Activated CD4-positive, alpha-beta T cell treated with anti-CD3 and anti-CD28 coated beads, Interleukin-2, amount 50 U/mL, for 4 hours (primary cell): ENCODE data around the gene MARVELD3.
"Not testable (repeated sequence)": the region's sequence is repeated elsewhere in the genome, so short reads cannot be mapped to it uniquely, and the experiment has no call there.

Experiments used
- DNase-seq, 2 experiments: peaks; one replicate each; pipeline ENCODE4 v3.0.0-alpha.2; 2020

Gene MARVELD3

GRCh38 chr16:71672803-71673581, 47.0 kb downstream of the MARVELD3 start:
- DNase-seq: no peak

GRCh38 chr16:71673582-71673973, 47.6 kb downstream of the MARVELD3 start:
- no peak for DNase-seq

GRCh38 chr16:71674229-71674628, 48.2 kb downstream of the MARVELD3 start:
- no peak for DNase-seq

- DNase-seq: no peak
Measured at GRCh38 chr16:71675380-71675779, 49.4 kb downstream of the MARVELD3 start.

GRCh38 chr16:71676236-71676635, 50.3 kb downstream of the MARVELD3 start:
- DNase-seq: no peak

GRCh38 chr16:71681360-71681759, 55.4 kb downstream of the MARVELD3 start:
- DNase-seq: no peak

- not testable (repeated sequence) for DNase-seq
Measured at GRCh38 chr16:71684280-71684679, 58.3 kb downstream of the MARVELD3 start.
